Activated CD4-positive, alpha-beta T cell treated with anti-CD3 and anti-CD28 coated beads, Interleukin-2, amount 50 U/mL, for 16 hours (primary cell): ENCODE data around the gene VPS35L.

ENCODE experiments used
- DNase-seq: peaks from one replicate; pipeline ENCODE4 v3.0.0-alpha.2; 2020

Gene VPS35L

GRCh38 chr16:19698480-19699465, 143.3 kb downstream of the VPS35L start:
- no peak for DNase-seq

GRCh38 chr16:19699472-19699871, 144.0 kb downstream of the VPS35L start:
- no peak for DNase-seq

GRCh38 chr16:19700319-19700781, 144.8 kb downstream of the VPS35L start:
- no peak for DNase-seq

GRCh38 chr16:19701091-19701490, 145.6 kb downstream of the VPS35L start:
- no peak for DNase-seq

- DNase-seq = no peak
These were observed 147.8 kb downstream of the VPS35L start for GRCh38 chr16:19703172-19703889.

- DNase-seq = no peak
These were observed 149.0 kb downstream of the VPS35L start for GRCh38 chr16:19704321-19705145.

GRCh38 chr16:19705146-19705501, 149.6 kb downstream of the VPS35L start:
- DNase-seq = no peak

- no peak for DNase-seq
These were observed 150.3 kb downstream of the VPS35L start for GRCh38 chr16:19705843-19706242.

GRCh38 chr16:19706846-19707245, 151.3 kb downstream of the VPS35L start:
- no peak for DNase-seq

- DNase-seq = no peak
These were observed 152.2 kb downstream of the VPS35L start for GRCh38 chr16:19707569-19708295.

GRCh38 chr16:19708296-19709205, 153.0 kb downstream of the VPS35L start:
- no peak for DNase-seq

GRCh38 chr16:19709381-19710136, 154.1 kb downstream of the VPS35L start:
- DNase-seq = no peak

GRCh38 chr16:19710191-19710908, 154.8 kb downstream of the VPS35L start:
- DNase-seq = no peak

GRCh38 chr16:19710991-19711545, 155.6 kb downstream of the VPS35L start:
- DNase-seq = no peak

- DNase-seq = no peak
These were observed 156.1 kb downstream of the VPS35L start for GRCh38 chr16:19711643-19712042.

GRCh38 chr16:19712418-19713058, 157.0 kb downstream of the VPS35L start:
- no peak for DNase-seq

- no peak for DNase-seq
These were observed 158.2 kb downstream of the VPS35L start for GRCh38 chr16:19713697-19714096.

- DNase-seq = no peak
These were observed 160.1 kb downstream of the VPS35L start for GRCh38 chr16:19715566-19715965.

- DNase-seq = no peak
These were observed 160.7 kb downstream of the VPS35L start for GRCh38 chr16:19716183-19716582.
